ENCODE results near the gene FABP1.

- no peak for TF ChIP-seq CTCF (conservative IDR thresholded peaks at IDR 0.05; ENCODE audit: low read depth, low read length)
- no peak for TF ChIP-seq EZH2 (IDR thresholded peaks at IDR 0.05; ENCODE audit: borderline replicate concordance, low read depth, low read length, poor library complexity, severe bottlenecking)
Measured at GRCh38 chr2:88080545-88080944, 47.3 kb downstream of the FABP1 start.
